Measurements from ENCODE around the gene OPHN1. TPM values are rescaled to one million over a fixed set of nuclear protein-coding genes. Genes with fewer than 3 reads are reported as not detected.

OPHN1 gene
- total and polyA plus RNA-seq, 10 of the 15 experiments (the other 5 are each of a cell fraction or from before 2014, with no cell fraction given) = under 0.01 to 0.03 (median 0.03) TPM; not detected in 6

DNA sequence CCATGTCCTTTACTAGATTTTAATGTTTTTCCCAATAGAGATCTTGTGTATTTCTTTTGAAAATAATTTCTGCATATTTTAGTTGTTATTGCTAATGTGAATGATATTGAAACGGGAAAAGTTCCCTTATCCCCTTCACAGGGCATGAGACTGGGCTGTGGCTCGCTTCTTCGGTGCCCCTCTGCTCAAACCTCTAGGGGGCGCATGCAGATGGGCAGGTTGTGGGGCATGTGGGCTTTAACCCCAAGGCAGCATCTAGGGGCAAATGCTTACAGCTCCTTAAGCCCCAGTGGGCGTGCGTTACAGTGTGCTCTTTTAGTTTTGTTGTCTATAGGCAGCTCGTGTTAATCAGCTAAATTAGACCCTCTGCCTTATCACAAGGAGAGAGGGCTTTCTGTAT, 194.7 kb downstream of the OPHN1 start:
- no peak for DNase-seq (ENCODE audit: low read depth, low spot score)
- H4K20me1 ChIP-seq (ENCODE audit: control insufficient read depth, insufficient read depth) = no peaks in the 10 kb centered on the region
- ChIA-PET CTCF (interaction anchor here (1.2 kb wide), 1 partner anchor 15 kb away, joined by 4 read pairs; no protein-coding TSS in a partner anchor), POLR2A (no interaction called here), RAD21 (ENCODE audit: unreplicated experiment) (no interaction called here), SMC1A (ENCODE audit: uncharacterized antibody, unreplicated experiment) (no interaction called here)
- H3K27me3 ChIP-seq (replicated peaks in 1 of 2; ENCODE audit: control insufficient read depth in 2 of 2, insufficient read depth in 2 of 2, low read length in 1 of 2) = no peaks in the 10 kb centered on the region
- no peak overlapping the region for H3K27ac ChIP-seq (ENCODE audit: control insufficient read depth, insufficient read depth)
- H3K4me3 ChIP-seq = no peak overlapping the region
- no peak overlapping the region for H3K4me2 ChIP-seq (ENCODE audit: control insufficient read depth, insufficient read depth)
- no peak for TF ChIP-seq SUZ12 (IDR thresholded peaks at IDR 0.05; ENCODE audit: unreplicated experiment)
- TF ChIP-seq, protein P1, sequence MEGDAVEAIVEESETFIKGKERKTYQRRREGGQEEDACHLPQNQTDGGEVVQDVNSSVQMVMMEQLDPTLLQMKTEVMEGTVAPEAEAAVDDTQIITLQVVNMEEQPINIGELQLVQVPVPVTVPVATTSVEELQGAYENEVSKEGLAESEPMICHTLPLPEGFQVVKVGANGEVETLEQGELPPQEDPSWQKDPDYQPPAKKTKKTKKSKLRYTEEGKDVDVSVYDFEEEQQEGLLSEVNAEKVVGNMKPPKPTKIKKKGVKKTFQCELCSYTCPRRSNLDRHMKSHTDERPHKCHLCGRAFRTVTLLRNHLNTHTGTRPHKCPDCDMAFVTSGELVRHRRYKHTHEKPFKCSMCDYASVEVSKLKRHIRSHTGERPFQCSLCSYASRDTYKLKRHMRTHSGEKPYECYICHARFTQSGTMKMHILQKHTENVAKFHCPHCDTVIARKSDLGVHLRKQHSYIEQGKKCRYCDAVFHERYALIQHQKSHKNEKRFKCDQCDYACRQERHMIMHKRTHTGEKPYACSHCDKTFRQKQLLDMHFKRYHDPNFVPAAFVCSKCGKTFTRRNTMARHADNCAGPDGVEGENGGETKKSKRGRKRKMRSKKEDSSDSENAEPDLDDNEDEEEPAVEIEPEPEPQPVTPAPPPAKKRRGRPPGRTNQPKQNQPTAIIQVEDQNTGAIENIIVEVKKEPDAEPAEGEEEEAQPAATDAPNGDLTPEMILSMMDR (IDR thresholded peaks at IDR 0.05 in 2 of 3, conservative IDR thresholded peaks at IDR 0.05 in 1 of 3; ENCODE audit: control insufficient read depth in 2 of 3, extremely low read depth in 1 of 3, insufficient read depth in 1 of 3, low read depth in 3 of 3, low read length in 3 of 3) = peak; percentile 24 to 54 (median 45); a peak in 5 of 6 replicates
- no peaks in the 10 kb centered on the region for H3K79me2 ChIP-seq (ENCODE audit: control insufficient read depth, insufficient read depth, low read length)
- no TSS peak for BruUV-seq (replicated peaks)
- no peaks in the 10 kb centered on the region for H3K4me1 ChIP-seq (ENCODE audit: control insufficient read depth, insufficient read depth, low read length)
- no peak overlapping the region for H3K9ac ChIP-seq (ENCODE audit: control insufficient read depth, insufficient read depth, low read length)
- H3K36me3 ChIP-seq (ENCODE audit: control insufficient read depth in 2 of 2, insufficient read depth in 2 of 2, low read length in 1 of 2) = no peaks in the 10 kb centered on the region
- 18% methylated on average over 7 of the region's 7 CpGs for WGBS (ENCODE audit: insufficient coverage, insufficient replicate concordance, low lambda C conversion rate, missing lambda C conversion rate)
- no peak for FAIRE-seq
- ATAC-seq = peak; percentile 62
- no peak overlapping the region for H2AFZ ChIP-seq (ENCODE audit: control insufficient read depth, low read depth, low read length)
- in situ Hi-C loops (cut with MboI) (no loop called here), intact Hi-C loops (cut with micrococcal nuclease; ENCODE audit: unreplicated experiment) (no loop called here)
- H3K9me3 ChIP-seq (replicated peaks; ENCODE audit: control insufficient read depth, insufficient read depth, low read length) = no peaks in the 10 kb centered on the region

- CTCF ChIA-PET = interaction anchor here (0.6 to 1.0 kb wide), 2 partner anchors 9 to 37 kb away, joined by 3 read pairs; no protein-coding TSS in a partner anchor
- POLR2A ChIA-PET = no interaction called here
- H3K9me3 ChIP-seq (replicated peaks; ENCODE audit: control insufficient read depth, insufficient read depth, low read length) = no peaks in the 10 kb centered on the region
- RAD21 ChIA-PET (ENCODE audit: unreplicated experiment) = no interaction called here
- H3K36me3 ChIP-seq (ENCODE audit: control insufficient read depth in 2 of 2, insufficient read depth in 2 of 2, low read length in 1 of 2) = no peaks in the 10 kb centered on the region
- H3K27ac ChIP-seq (ENCODE audit: control insufficient read depth, insufficient read depth) = no peak overlapping the region
- SMC1A ChIA-PET (ENCODE audit: uncharacterized antibody, unreplicated experiment) = no interaction called here
- H2AFZ ChIP-seq (ENCODE audit: control insufficient read depth, low read depth, low read length) = no peak overlapping the region
- H3K27me3 ChIP-seq (replicated peaks in 1 of 2; ENCODE audit: control insufficient read depth in 2 of 2, insufficient read depth in 2 of 2, low read length in 1 of 2) = no peaks in the 10 kb centered on the region
- FAIRE-seq = no peak
- no peak overlapping the region for H3K4me2 ChIP-seq (ENCODE audit: control insufficient read depth, insufficient read depth)
- no TSS peak for BruUV-seq (replicated peaks)
- H3K4me3 ChIP-seq = no peak overlapping the region
- no peaks in the 10 kb centered on the region for H3K79me2 ChIP-seq (ENCODE audit: control insufficient read depth, insufficient read depth, low read length)
- no peaks in the 10 kb centered on the region for H3K4me1 ChIP-seq (ENCODE audit: control insufficient read depth, insufficient read depth, low read length)
- in situ Hi-C loops (cut with MboI) (no loop called here), intact Hi-C loops (cut with micrococcal nuclease; ENCODE audit: unreplicated experiment) (no loop called here)
- ATAC-seq = no peak
- WGBS (ENCODE audit: insufficient coverage, insufficient replicate concordance, low lambda C conversion rate, missing lambda C conversion rate) = 27% methylated on average over 6 of the region's 6 CpGs
- no peak for DNase-seq (ENCODE audit: low read depth, low spot score)
- H4K20me1 ChIP-seq (ENCODE audit: control insufficient read depth, insufficient read depth) = no peaks in the 10 kb centered on the region
- H3K9ac ChIP-seq (ENCODE audit: control insufficient read depth, insufficient read depth, low read length) = no peak overlapping the region
- TF ChIP-seq ZZZ3 (IDR thresholded peaks at IDR 0.05; ENCODE audit: control insufficient read depth, insufficient read length, low read depth) (no peak), TCF12 (IDR thresholded peaks at IDR 0.05; ENCODE audit: low read depth, low read length) (no peak), MYB (IDR thresholded peaks at IDR 0.05; ENCODE audit: borderline replicate concordance, low read depth, low read length) (no peak), GATAD2B (conservative IDR thresholded peaks at IDR 0.05; ENCODE audit: low read depth) (no peak), MEF2B (IDR thresholded peaks at IDR 0.05; ENCODE audit: partially characterized antibody, poor library complexity, severe bottlenecking) (no peak), IRF4 (IDR thresholded peaks at IDR 0.05; ENCODE audit: low read depth, low read length) (no peak), SMAD1 (IDR thresholded peaks at IDR 0.05; ENCODE audit: low read depth, partially characterized antibody) (no peak), JUND (IDR thresholded peaks at IDR 0.05; ENCODE audit: low read depth, low read length) (no peak), NR2C1 (IDR thresholded peaks at IDR 0.05) (no peak)
- TF ChIP-seq, protein P2, sequence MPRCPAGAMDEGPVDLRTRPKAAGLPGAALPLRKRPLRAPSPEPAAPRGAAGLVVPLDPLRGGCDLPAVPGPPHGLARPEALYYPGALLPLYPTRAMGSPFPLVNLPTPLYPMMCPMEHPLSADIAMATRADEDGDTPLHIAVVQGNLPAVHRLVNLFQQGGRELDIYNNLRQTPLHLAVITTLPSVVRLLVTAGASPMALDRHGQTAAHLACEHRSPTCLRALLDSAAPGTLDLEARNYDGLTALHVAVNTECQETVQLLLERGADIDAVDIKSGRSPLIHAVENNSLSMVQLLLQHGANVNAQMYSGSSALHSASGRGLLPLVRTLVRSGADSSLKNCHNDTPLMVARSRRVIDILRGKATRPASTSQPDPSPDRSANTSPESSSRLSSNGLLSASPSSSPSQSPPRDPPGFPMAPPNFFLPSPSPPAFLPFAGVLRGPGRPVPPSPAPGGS (IDR thresholded peaks at IDR 0.05; ENCODE audit: borderline replicate concordance, insufficient read depth, low read depth, low read length, poor library complexity, severe bottlenecking) = no peak
Measured at GRCh38 chrX:68234171-68234910, 199.0 kb downstream of the OPHN1 start.
